ENCODE measurements around the gene SMYD3.

SMYD3 gene

GRCh38 chr1:245858722-245859492 is 648.2 kb downstream of the SMYD3 start:
- Histone ChIP-seq H2BK15ac (ENCODE audit: low read depth, poor library complexity, severe bottlenecking) (no peak overlapping the region), H3K4me1 (ENCODE audit: control insufficient read depth, insufficient read depth, low read depth, low read length) (peaks cover 9% of the 10 kb centered on the region), H3K9ac (ENCODE audit: low read length) (peak overlapping the region; percentile 30), H3K4me3 (ENCODE audit: insufficient read depth in 1 of 2, low read depth in 1 of 2, low read length in 2 of 2) (peak overlapping the region in 1 of 2 experiments; percentile 51), H2BK12ac (ENCODE audit: low read length in 2 of 2) (no peak overlapping the region), H3K27ac (ENCODE audit: low read length, poor library complexity, severe bottlenecking) (no peak overlapping the region), H2BK5ac (ENCODE audit: low read depth, low read length, poor library complexity, severe bottlenecking) (no peak overlapping the region), H3K9me3 (ENCODE audit: control insufficient read depth, low read length) (no peaks in the 10 kb centered on the region), H3K79me1 (replicated peaks; ENCODE audit: low read length, poor library complexity, severe bottlenecking) (no peaks in the 10 kb centered on the region), H2AFZ (ENCODE audit: low read depth, low read length) (no peak overlapping the region), H2BK120ac (ENCODE audit: low read depth, low read length) (no peak overlapping the region), H3K27me3 (ENCODE audit: control insufficient read depth in 1 of 2, insufficient read depth in 1 of 2, low read length in 2 of 2) (no peaks in the 10 kb centered on the region), H3K4me2 (ENCODE audit: low read length, poor library complexity, severe bottlenecking) (no peak overlapping the region), H3K36me3 (ENCODE audit: control insufficient read depth in 1 of 2, insufficient read depth in 2 of 2, low read depth in 1 of 2, low read length in 2 of 2) (peaks cover 8 to 13% of the 10 kb centered on the region in 2 experiments), H3K18ac (ENCODE audit: low read depth in 1 of 2, low read length in 2 of 2) (no peak overlapping the region), H4K8ac (ENCODE audit: low read length) (no peak overlapping the region), H3K14ac (ENCODE audit: low read length in 2 of 2) (no peak overlapping the region), H3K23ac (ENCODE audit: low read length in 2 of 2) (no peak overlapping the region), H4K91ac (ENCODE audit: low read length) (no peak overlapping the region), H3K4ac (ENCODE audit: low read depth in 1 of 2, low read length in 2 of 2) (no peak overlapping the region), H2AK5ac (ENCODE audit: low read length, severe bottlenecking) (no peak overlapping the region)
- DNase-seq, result peak; percentile 37
- 69% methylated on average over 6 of the region's 7 CpGs for WGBS

GRCh38 chr1:245858022-245858721 is 648.9 kb downstream of the SMYD3 start:
- Histone ChIP-seq H3K23ac (ENCODE audit: low read length in 2 of 2) (no peak overlapping the region), H3K4me1 (ENCODE audit: control insufficient read depth, insufficient read depth, low read depth, low read length) (peaks cover 9% of the 10 kb centered on the region), H2AFZ (ENCODE audit: low read depth, low read length) (no peak overlapping the region), H3K27ac (ENCODE audit: low read length, poor library complexity, severe bottlenecking) (no peak overlapping the region), H2BK12ac (ENCODE audit: low read length in 2 of 2) (peak overlapping the region in 1 of 2 experiments; percentile 19), H4K8ac (ENCODE audit: low read length) (no peak overlapping the region), H3K4ac (ENCODE audit: low read depth in 1 of 2, low read length in 2 of 2) (no peak overlapping the region), H2BK5ac (ENCODE audit: low read depth, low read length, poor library complexity, severe bottlenecking) (no peak overlapping the region), H3K9ac (ENCODE audit: low read length) (no peak overlapping the region), H3K36me3 (ENCODE audit: control insufficient read depth in 1 of 2, insufficient read depth in 2 of 2, low read depth in 1 of 2, low read length in 2 of 2) (peaks cover 8 to 11% of the 10 kb centered on the region in 2 experiments), H3K14ac (ENCODE audit: low read length in 2 of 2) (no peak overlapping the region), H2AK5ac (ENCODE audit: low read length, severe bottlenecking) (no peak overlapping the region), H2BK15ac (ENCODE audit: low read depth, poor library complexity, severe bottlenecking) (no peak overlapping the region), H2BK120ac (ENCODE audit: low read depth, low read length) (no peak overlapping the region), H3K4me2 (ENCODE audit: low read length, poor library complexity, severe bottlenecking) (no peak overlapping the region), H4K91ac (ENCODE audit: low read length) (no peak overlapping the region), H3K4me3 (ENCODE audit: insufficient read depth in 1 of 2, low read depth in 1 of 2, low read length in 2 of 2) (no peak overlapping the region), H3K9me3 (ENCODE audit: control insufficient read depth, low read length) (no peaks in the 10 kb centered on the region), H3K18ac (ENCODE audit: low read depth in 1 of 2, low read length in 2 of 2) (peak overlapping the region in 1 of 2 experiments; percentile 46), H3K79me1 (replicated peaks; ENCODE audit: low read length, poor library complexity, severe bottlenecking) (no peaks in the 10 kb centered on the region), H3K27me3 (ENCODE audit: control insufficient read depth in 1 of 2, insufficient read depth in 1 of 2, low read length in 2 of 2) (no peaks in the 10 kb centered on the region)
- WGBS, result 97% methylated on average over 13 of the region's 13 CpGs
- no peak for DNase-seq

GRCh38 chr1:245856944-245857531 is 650.0 kb downstream of the SMYD3 start:
- H2BK5ac ChIP-seq (ENCODE audit: low read depth, low read length, poor library complexity, severe bottlenecking), result no peak overlapping the region
- peak overlapping the region in 1 of 2 experiments; percentile 75 for H3K18ac ChIP-seq (ENCODE audit: low read depth in 1 of 2, low read length in 2 of 2)
- no peak overlapping the region for H3K4me3 ChIP-seq (ENCODE audit: insufficient read depth in 1 of 2, low read depth in 1 of 2, low read length in 2 of 2)
- no peak overlapping the region for H4K91ac ChIP-seq (ENCODE audit: low read length)
- H3K14ac ChIP-seq (ENCODE audit: low read length in 2 of 2), result no peak overlapping the region
- peaks cover 8 to 11% of the 10 kb centered on the region in 2 experiments for H3K36me3 ChIP-seq (ENCODE audit: control insufficient read depth in 1 of 2, insufficient read depth in 2 of 2, low read depth in 1 of 2, low read length in 2 of 2)
- no peak overlapping the region for H2BK120ac ChIP-seq (ENCODE audit: low read depth, low read length)
- no peak overlapping the region for H3K23ac ChIP-seq (ENCODE audit: low read length in 2 of 2)
- no peak overlapping the region for H3K4ac ChIP-seq (ENCODE audit: low read depth in 1 of 2, low read length in 2 of 2)
- no peak overlapping the region for H3K9ac ChIP-seq (ENCODE audit: low read length)
- H4K8ac ChIP-seq (ENCODE audit: low read length), result no peak overlapping the region
- whole genome bisulfite sequencing, result 83% methylated on average over 12 of the region's 13 CpGs
- no peaks in the 10 kb centered on the region for H3K79me1 ChIP-seq (replicated peaks; ENCODE audit: low read length, poor library complexity, severe bottlenecking)
- H3K27ac ChIP-seq (ENCODE audit: low read length, poor library complexity, severe bottlenecking), result no peak overlapping the region
- no peak overlapping the region for H2BK15ac ChIP-seq (ENCODE audit: low read depth, poor library complexity, severe bottlenecking)
- H3K4me2 ChIP-seq (ENCODE audit: low read length, poor library complexity, severe bottlenecking), result no peak overlapping the region
- no peak overlapping the region for H2AK5ac ChIP-seq (ENCODE audit: low read length, severe bottlenecking)
- H3K27me3 ChIP-seq (ENCODE audit: control insufficient read depth in 1 of 2, insufficient read depth in 1 of 2, low read length in 2 of 2), result no peaks in the 10 kb centered on the region
- no peak overlapping the region for H2AFZ ChIP-seq (ENCODE audit: low read depth, low read length)
- peak; percentile 73 for DNase-seq
- no peak overlapping the region for H2BK12ac ChIP-seq (ENCODE audit: low read length in 2 of 2)
- H3K9me3 ChIP-seq (ENCODE audit: control insufficient read depth, low read length), result no peaks in the 10 kb centered on the region
- H3K4me1 ChIP-seq (ENCODE audit: control insufficient read depth, insufficient read depth, low read depth, low read length), result peaks cover 6% of the 10 kb centered on the region
